PC-9 (cell line): ENCODE measurements around the gene RGS7.

Source experiments
- EZH2 ChIP-seq: fragments of 200-600 bp; sonication (generic); IDR thresholded peaks from 2 replicates; pipeline ENCODE4 v1.8.0; 2017; ENCODE audit warnings: antibody characterized with exemption, low read depth
- TF ChIP-seq, protein P1 (sequence below): fragments of 200-600 bp; sonication (generic); conservative IDR thresholded peaks from 2 replicates; pipeline ENCODE4 v1.6.1; 2017; ENCODE audit warnings: mixed run types, antibody characterized with exemption, mild to moderate bottlenecking, moderate library complexity

DNA sequence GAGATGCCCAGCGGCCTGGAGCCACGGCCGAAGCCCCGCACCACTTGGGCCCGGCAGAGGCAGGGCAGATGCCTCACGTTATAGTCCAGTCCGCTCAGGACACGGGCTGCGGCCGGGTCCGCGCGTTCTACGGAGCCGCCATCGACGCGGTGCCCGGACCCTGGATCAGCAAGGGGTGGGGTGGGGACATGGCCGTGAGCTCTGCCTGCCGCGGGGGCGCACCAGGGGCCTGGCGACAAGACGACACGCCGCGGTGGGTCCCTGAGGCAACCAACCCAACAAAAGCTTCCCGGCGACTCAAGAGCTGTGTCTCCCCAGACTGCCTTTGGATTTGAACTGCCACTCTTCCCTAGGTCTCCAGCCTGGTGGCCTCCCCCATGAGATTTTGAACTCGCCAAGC is 533.6 kb downstream of the RGS7 start:
- TF ChIP-seq, protein P1, sequence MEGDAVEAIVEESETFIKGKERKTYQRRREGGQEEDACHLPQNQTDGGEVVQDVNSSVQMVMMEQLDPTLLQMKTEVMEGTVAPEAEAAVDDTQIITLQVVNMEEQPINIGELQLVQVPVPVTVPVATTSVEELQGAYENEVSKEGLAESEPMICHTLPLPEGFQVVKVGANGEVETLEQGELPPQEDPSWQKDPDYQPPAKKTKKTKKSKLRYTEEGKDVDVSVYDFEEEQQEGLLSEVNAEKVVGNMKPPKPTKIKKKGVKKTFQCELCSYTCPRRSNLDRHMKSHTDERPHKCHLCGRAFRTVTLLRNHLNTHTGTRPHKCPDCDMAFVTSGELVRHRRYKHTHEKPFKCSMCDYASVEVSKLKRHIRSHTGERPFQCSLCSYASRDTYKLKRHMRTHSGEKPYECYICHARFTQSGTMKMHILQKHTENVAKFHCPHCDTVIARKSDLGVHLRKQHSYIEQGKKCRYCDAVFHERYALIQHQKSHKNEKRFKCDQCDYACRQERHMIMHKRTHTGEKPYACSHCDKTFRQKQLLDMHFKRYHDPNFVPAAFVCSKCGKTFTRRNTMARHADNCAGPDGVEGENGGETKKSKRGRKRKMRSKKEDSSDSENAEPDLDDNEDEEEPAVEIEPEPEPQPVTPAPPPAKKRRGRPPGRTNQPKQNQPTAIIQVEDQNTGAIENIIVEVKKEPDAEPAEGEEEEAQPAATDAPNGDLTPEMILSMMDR = no peak
- TF ChIP-seq EZH2 = no peak
